Measurements from ENCODE around the gene XYLT1.

Gene XYLT1

DNA sequence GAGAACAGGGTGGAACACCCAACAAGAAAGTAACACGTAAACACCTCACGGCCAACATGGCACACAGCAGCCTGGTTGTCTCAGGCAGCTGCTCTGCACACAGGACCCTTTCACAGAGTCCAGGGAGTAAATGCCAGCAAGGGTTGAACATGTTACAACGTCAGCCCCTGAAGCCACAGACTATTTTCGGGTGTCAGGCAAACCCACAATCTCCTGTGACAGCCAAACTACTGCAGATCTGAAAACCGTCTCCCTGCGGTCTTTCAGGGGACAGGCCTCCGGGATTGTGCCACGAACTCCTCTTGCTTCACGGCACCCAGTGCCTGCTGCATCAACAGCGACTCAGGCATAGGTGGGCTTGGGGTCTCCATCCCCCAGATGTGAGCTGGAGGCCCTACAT is 127.7 kb downstream of the XYLT1 start:
- Histone ChIP-seq H3K4me3 (ENCODE audit: low read length) (no peak overlapping the region), H3K36me3 (ENCODE audit: control insufficient read depth, low read length) (no peaks in the 10 kb centered on the region), H3K9me3 (ENCODE audit: control insufficient read depth, insufficient read depth, low read length) (no peaks in the 10 kb centered on the region), H3F3A (ENCODE audit: control insufficient read depth, insufficient read depth) (no peaks in the 10 kb centered on the region), H3K27ac (ENCODE audit: low read depth, low read length) (no peak overlapping the region), H3K9me2 (replicated peaks; ENCODE audit: control insufficient read depth, low read length) (no peaks in the 10 kb centered on the region), H4K20me1 (ENCODE audit: control insufficient read depth, insufficient read depth, low read depth, low read length) (no peaks in the 10 kb centered on the region), H3K79me2 (ENCODE audit: control insufficient read depth, low read length) (no peaks in the 10 kb centered on the region), H3K4me2 (ENCODE audit: low read length) (no peak overlapping the region), H3K27me3 (ENCODE audit: control insufficient read depth, low read length) (no peaks in the 10 kb centered on the region), H3K4me1 (ENCODE audit: control insufficient read depth, low read length) (peaks cover 43% of the 10 kb centered on the region)
- TF ChIP-seq, protein P1, sequence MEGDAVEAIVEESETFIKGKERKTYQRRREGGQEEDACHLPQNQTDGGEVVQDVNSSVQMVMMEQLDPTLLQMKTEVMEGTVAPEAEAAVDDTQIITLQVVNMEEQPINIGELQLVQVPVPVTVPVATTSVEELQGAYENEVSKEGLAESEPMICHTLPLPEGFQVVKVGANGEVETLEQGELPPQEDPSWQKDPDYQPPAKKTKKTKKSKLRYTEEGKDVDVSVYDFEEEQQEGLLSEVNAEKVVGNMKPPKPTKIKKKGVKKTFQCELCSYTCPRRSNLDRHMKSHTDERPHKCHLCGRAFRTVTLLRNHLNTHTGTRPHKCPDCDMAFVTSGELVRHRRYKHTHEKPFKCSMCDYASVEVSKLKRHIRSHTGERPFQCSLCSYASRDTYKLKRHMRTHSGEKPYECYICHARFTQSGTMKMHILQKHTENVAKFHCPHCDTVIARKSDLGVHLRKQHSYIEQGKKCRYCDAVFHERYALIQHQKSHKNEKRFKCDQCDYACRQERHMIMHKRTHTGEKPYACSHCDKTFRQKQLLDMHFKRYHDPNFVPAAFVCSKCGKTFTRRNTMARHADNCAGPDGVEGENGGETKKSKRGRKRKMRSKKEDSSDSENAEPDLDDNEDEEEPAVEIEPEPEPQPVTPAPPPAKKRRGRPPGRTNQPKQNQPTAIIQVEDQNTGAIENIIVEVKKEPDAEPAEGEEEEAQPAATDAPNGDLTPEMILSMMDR (IDR thresholded peaks at IDR 0.05; ENCODE audit: low read depth, low read length, poor library complexity, severe bottlenecking): no peak
- TF ChIP-seq EZH2phosphoT487 (IDR thresholded peaks at IDR 0.05; ENCODE audit: borderline replicate concordance, low read length): no peak

- no peaks in the 10 kb centered on the region for H3K9me2 ChIP-seq (replicated peaks; ENCODE audit: control insufficient read depth, low read length)
- no peaks in the 10 kb centered on the region for H3K79me2 ChIP-seq (ENCODE audit: control insufficient read depth, low read length)
- H3K27me3 ChIP-seq (ENCODE audit: control insufficient read depth, low read length): no peaks in the 10 kb centered on the region
- peaks cover 33% of the 10 kb centered on the region for H3K4me1 ChIP-seq (ENCODE audit: control insufficient read depth, low read length)
- H3K9me3 ChIP-seq (ENCODE audit: control insufficient read depth, insufficient read depth, low read length): no peaks in the 10 kb centered on the region
- H4K20me1 ChIP-seq (ENCODE audit: control insufficient read depth, insufficient read depth, low read depth, low read length): no peaks in the 10 kb centered on the region
- H3K4me2 ChIP-seq (ENCODE audit: low read length): no peak overlapping the region
- H3K27ac ChIP-seq (ENCODE audit: low read depth, low read length): no peak overlapping the region
- no peaks in the 10 kb centered on the region for H3F3A ChIP-seq (ENCODE audit: control insufficient read depth, insufficient read depth)
- no peak overlapping the region for H3K4me3 ChIP-seq (ENCODE audit: low read length)
- H3K36me3 ChIP-seq (ENCODE audit: control insufficient read depth, low read length): no peaks in the 10 kb centered on the region
- TF ChIP-seq EZH2phosphoT487 (IDR thresholded peaks at IDR 0.05; ENCODE audit: borderline replicate concordance, low read length): no peak
- TF ChIP-seq, protein P1 (IDR thresholded peaks at IDR 0.05; ENCODE audit: low read depth, low read length, poor library complexity, severe bottlenecking): no peak
These were observed 128.7 kb downstream of the XYLT1 start for GRCh38 chr16:17342031-17342430.

- H3K9me3 ChIP-seq (ENCODE audit: control insufficient read depth, insufficient read depth, low read length): no peaks in the 10 kb centered on the region
- 0 out of 2 replicates have a peak overlapping the region, but pooled peaks have one; percentile 9 for H3K4me2 ChIP-seq (ENCODE audit: low read length)
- H3K36me3 ChIP-seq (ENCODE audit: control insufficient read depth, low read length): no peaks in the 10 kb centered on the region
- H3K27me3 ChIP-seq (ENCODE audit: control insufficient read depth, low read length): no peaks in the 10 kb centered on the region
- H4K20me1 ChIP-seq (ENCODE audit: control insufficient read depth, insufficient read depth, low read depth, low read length): no peaks in the 10 kb centered on the region
- no peaks in the 10 kb centered on the region for H3F3A ChIP-seq (ENCODE audit: control insufficient read depth, insufficient read depth)
- H3K79me2 ChIP-seq (ENCODE audit: control insufficient read depth, low read length): no peaks in the 10 kb centered on the region
- H3K9me2 ChIP-seq (replicated peaks; ENCODE audit: control insufficient read depth, low read length): no peaks in the 10 kb centered on the region
- H3K27ac ChIP-seq (ENCODE audit: low read depth, low read length): no peak overlapping the region
- no peak for TF ChIP-seq EZH2phosphoT487 (IDR thresholded peaks at IDR 0.05; ENCODE audit: borderline replicate concordance, low read length)
- TF ChIP-seq, protein P1 (IDR thresholded peaks at IDR 0.05; ENCODE audit: low read depth, low read length, poor library complexity, severe bottlenecking): no peak
- no peak overlapping the region for H3K4me3 ChIP-seq (ENCODE audit: low read length)
- H3K4me1 ChIP-seq (ENCODE audit: control insufficient read depth, low read length): peaks cover 24% of the 10 kb centered on the region
These were observed 130.0 kb downstream of the XYLT1 start for GRCh38 chr16:17340804-17341203.

All from DOHH2 (cell line).